PC-3 (cell line): ENCODE results near the gene PRL.

Source experiments
- CTCF ChIP-seq: fragments of 300-600 bp; sonication (generic); conservative IDR thresholded peaks from 2 replicates; pipeline ENCODE4 v1.5.1; 2017; ENCODE audit warnings: antibody characterized with exemption, low read depth, mild to moderate bottlenecking, low read length
- EZH2 ChIP-seq: fragments of 300-600 bp; sonication (generic); IDR thresholded peaks from one replicate; pipeline ENCODE4 v1.6.1; 2017; ENCODE audit warnings: antibody characterized with exemption, mild to moderate bottlenecking, low read length; ENCODE audit not compliant: unreplicated experiment
- EZH2phosphoT487 ChIP-seq: fragments of 300-600 bp; sonication (generic); IDR thresholded peaks from 2 replicates; pipeline ENCODE4 v1.6.1; 2018; ENCODE audit warnings: mild to moderate bottlenecking, antibody characterized with exemption, low read length, borderline replicate concordance

GRCh38 chr6:22239261-22239921 lies 57.4 kb downstream of the PRL start:
- TF ChIP-seq CTCF: no peak
- no peak for TF ChIP-seq EZH2phosphoT487
- TF ChIP-seq EZH2: no peak
